Spinal cord (tissue), 10 donors: ENCODE measurements around the gene NDUFA3. TPM values are rescaled to one million over a fixed set of nuclear protein-coding genes. Genes with fewer than 3 reads are reported as not detected.

Source experiments
- DNase-seq, 6 donors: peaks; one replicate each; pipeline versions ENCODE4 v3.0.0 to v3.0.0-alpha.2; 2013 to 2015; ENCODE audit warnings: low spot score in 6 of 6, low read depth in 4 of 6
- H3K27ac ChIP-seq: one replicate; pipeline ENCODE4 v1.5.1; 2013; ENCODE audit warnings: low read depth, low read length, control low read depth
- H3K27me3 ChIP-seq: one replicate; pipeline ENCODE4 v1.6.1; 2013; ENCODE audit warnings: low read length; ENCODE audit not compliant: control insufficient read depth, insufficient read depth
- H3K36me3 ChIP-seq: one replicate; pipeline ENCODE4 v1.6.1; 2013; ENCODE audit warnings: low read length; ENCODE audit not compliant: control insufficient read depth, insufficient read depth
- H3K4me1 ChIP-seq: one replicate; pipeline ENCODE4 v1.6.1; 2013; ENCODE audit warnings: low read length; ENCODE audit not compliant: control insufficient read depth, insufficient read depth
- H3K4me3 ChIP-seq: one replicate; pipeline ENCODE4 v1.5.1; 2013; ENCODE audit warnings: low read depth, low read length, control low read depth
- H3K9me3 ChIP-seq: one replicate; pipeline ENCODE4 v1.6.1; 2013; ENCODE audit warnings: low read length; ENCODE audit not compliant: control insufficient read depth, insufficient read depth
- WGBS: methylation state at CpG from one replicate; pipeline ENCODE4 v1.1.5; 2013; ENCODE audit warnings: missing lambda C conversion rate; ENCODE audit not compliant: insufficient coverage; 5-methylcytosine and 5-hydroxymethylcytosine counted together
- long read RNA-seq, 4 donors: transcript quantifications; one replicate each; lab custom pipeline, GENCODE V29; 2026
- polyA plus RNA-seq, 2 donors: library from polyadenylated mRNA; unstranded; fragments of 120-200 nt; gene quantifications; one replicate each; pipeline ENCODE4 v1.2.1, GENCODE V29; 2013; ENCODE audit not compliant: insufficient read length in 2 of 2
- total RNA-seq, 2 donors: library from RNA; depleted of rRNA in 1 of 2; stranded (reverse); fragments of 120-200 nt in 1 of 2; fragments of >200 nt in 1 of 2; gene quantifications; one replicate each; pipeline versions ENCODE4 v1.2.3 to v1.2.4, GENCODE V29; 2013 to 2014
- donor health status: healthy.

NDUFA3 gene
- total RNA-seq, result 100 to 1,000 TPM in 1 of 2 donors, 1 to 10 TPM in 1; 8.4 to 277 TPM
- polyA plus RNA-seq, result 100 to 1,000 TPM; 203 to 241 TPM
- long read RNA-seq, donor 1, transcript NDUFA3-214 (4 exons, 963 nt), result major isoform, 166 of 229 reads
- long read RNA-seq, donor 1, transcript NDUFA3-213 (3 exons, 541 nt), result minor isoform, 48 of 229 reads
- long read RNA-seq, donor 1, partial matches to known transcripts, result 8 of 229 reads
- long read RNA-seq, donor 1, other reads (novel, unspliced or antisense), result 0 of 229 reads
- long read RNA-seq, donor 2, transcript NDUFA3-213 (3 exons, 541 nt), result minor isoform, 18 of 93 reads
- long read RNA-seq, donor 2, transcript NDUFA3-214 (4 exons, 963 nt), result major isoform, 73 of 93 reads
- long read RNA-seq, donor 2, partial matches to known transcripts, result 0 of 93 reads
- long read RNA-seq, donor 2, other reads (novel, unspliced or antisense), result 0 of 93 reads
- long read RNA-seq, donor 3, transcript NDUFA3-214 (4 exons, 963 nt), result major isoform, 108 of 124 reads
- long read RNA-seq, donor 3, transcript NDUFA3-213 (3 exons, 541 nt), result minor isoform, 9 of 124 reads
- long read RNA-seq, donor 3, partial matches to known transcripts, result 5 of 124 reads
- long read RNA-seq, donor 3, other reads (novel, unspliced or antisense), result 0 of 124 reads
- long read RNA-seq, donor 4, transcript NDUFA3-213 (3 exons, 541 nt), result minor isoform, 18 of 141 reads
- long read RNA-seq, donor 4, transcript NDUFA3-214 (4 exons, 963 nt), result major isoform, 100 of 141 reads
- long read RNA-seq, donor 4, partial matches to known transcripts, result 6 of 141 reads
- long read RNA-seq, donor 4, other reads (novel, unspliced or antisense), result 5 of 141 reads

DNA sequence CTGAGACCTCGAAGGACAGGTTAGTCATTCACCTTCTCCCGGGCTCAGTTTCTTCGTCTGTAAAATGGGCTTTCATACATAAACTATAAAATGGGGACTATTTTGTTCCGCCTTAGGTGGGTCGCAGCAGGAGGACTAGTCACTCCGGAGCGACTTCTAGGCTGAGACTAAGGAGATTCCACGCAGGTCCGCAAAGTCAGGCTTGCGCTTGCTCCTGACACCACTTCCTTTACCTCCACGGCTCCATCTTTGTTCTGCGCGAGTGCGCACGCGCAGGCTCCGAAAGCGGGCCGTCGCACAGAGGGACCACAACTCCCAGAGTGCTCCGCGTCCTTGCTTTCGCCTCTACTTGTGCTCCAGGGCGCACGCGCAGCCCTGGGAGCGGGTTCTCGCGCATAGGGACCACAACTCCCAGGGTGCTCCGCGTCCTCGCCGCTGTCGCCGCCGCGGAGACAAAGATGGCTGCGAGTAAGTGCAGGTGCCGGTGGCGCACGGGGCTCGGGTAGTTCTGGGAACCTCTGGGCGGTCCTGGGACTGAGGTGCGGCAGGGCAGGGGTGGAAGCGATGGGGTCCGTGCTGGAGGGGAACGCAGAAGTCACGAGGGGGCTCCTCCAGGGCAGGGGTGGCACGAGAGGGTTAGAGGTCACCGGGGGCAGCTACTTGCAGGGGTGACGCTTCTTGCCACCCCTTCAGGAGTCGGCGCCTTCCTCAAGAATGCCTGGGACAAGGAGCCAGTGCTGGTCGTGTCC, at the start of gene NDUFA3:
Gene NDUFA3, plus strand, starts transcription at position 435 of the 749 bp plus-strand sequence. Its CDS starts 24 bp downstream, at position 459.
- peaks cover 18% of the 10 kb centered on the region for H3K4me1 ChIP-seq
- peak; percentile 94 to 100 (median 97) for DNase-seq
- WGBS, result under 1% methylated on average over 51 of the region's 54 CpGs
- H3K4me3 ChIP-seq, result peak within 1 kb of the TSS; percentile 87
- H3K9me3 ChIP-seq, result no peaks in the 10 kb centered on the region
- no peak within 1 kb of the TSS for H3K27ac ChIP-seq
- H3K27me3 ChIP-seq, result peaks cover 2% of the 10 kb centered on the region
- H3K36me3 ChIP-seq, result peaks cover 33% of the 10 kb centered on the region

DNA sequence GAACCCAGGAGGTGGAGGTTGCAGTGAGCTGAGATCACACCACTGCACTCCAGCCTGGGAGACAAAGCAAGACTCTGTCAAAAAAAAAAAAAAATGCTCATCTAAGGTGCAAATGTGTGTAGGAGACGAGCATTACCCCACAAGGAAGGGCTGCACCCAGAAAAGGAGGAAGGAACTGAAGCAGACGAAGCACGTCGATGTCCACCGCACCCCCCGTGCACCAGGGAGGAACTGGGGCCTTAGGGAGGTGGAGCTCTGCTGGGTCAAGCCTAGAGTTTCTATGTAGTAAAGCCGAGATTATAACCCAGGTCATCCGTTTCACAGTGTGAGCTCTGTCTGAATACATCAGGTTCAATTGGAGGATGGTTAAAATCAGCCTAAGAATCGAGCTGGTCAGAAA, 40.0 kb upstream of the NDUFA3 start:
- DNase-seq, result no peak
- Histone ChIP-seq H3K27ac (no peak overlapping the region), H3K36me3 (no peaks in the 10 kb centered on the region), H3K9me3 (no peaks in the 10 kb centered on the region), H3K27me3 (no peaks in the 10 kb centered on the region), H3K4me1 (no peaks in the 10 kb centered on the region), H3K4me3 (no peak overlapping the region)
- WGBS, result 75% methylated on average over 9 of the region's 9 CpGs

GRCh38 chr19:54063350-54064116, 39.1 kb upstream of the NDUFA3 start, which contains the start of gene VSTM1:
TSS of gene VSTM1 (minus strand) at chr19:54063897. CDS start at chr19:54063777, 120 bp downstream.
- WGBS, result 77% methylated on average over 22 of the region's 34 CpGs
- H3K27ac ChIP-seq, result no peak within 1 kb of the TSS
- no peaks in the 10 kb centered on the region for H3K9me3 ChIP-seq
- H3K36me3 ChIP-seq, result no peaks in the 10 kb centered on the region
- H3K27me3 ChIP-seq, result no peaks in the 10 kb centered on the region
- no peak for DNase-seq
- H3K4me3 ChIP-seq, result no peak within 1 kb of the TSS
- H3K4me1 ChIP-seq, result no peaks in the 10 kb centered on the region

DNA sequence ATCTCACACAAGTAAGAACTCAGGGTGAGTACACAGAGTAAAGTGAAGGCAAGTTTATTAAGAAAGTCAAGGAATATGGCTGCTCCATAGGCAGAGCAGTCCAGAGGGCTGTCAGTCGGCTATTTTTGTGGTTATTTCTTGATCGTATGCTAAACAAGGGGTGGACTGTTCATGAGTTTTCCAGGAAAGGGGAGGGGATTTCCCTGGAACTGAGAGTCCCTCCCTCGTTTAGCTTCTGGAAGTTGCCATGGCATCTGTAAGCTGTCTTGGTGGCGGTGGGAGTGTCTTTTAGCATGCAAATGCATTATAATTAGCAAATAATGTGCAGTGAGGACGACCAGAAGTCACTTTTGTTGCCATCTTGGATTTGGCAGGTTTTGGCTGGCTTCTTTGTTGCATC, 33.2 kb upstream of the NDUFA3 start:
- Histone ChIP-seq H3K27ac (no peak overlapping the region), H3K4me3 (no peak overlapping the region), H3K27me3 (no peaks in the 10 kb centered on the region), H3K9me3 (no peaks in the 10 kb centered on the region), H3K4me1 (no peaks in the 10 kb centered on the region), H3K36me3 (no peaks in the 10 kb centered on the region)
- DNase-seq, result no peak
- 54% methylated on average over 5 of the region's 5 CpGs for WGBS

GRCh38 chr19:54073829-54074228, 28.8 kb upstream of the NDUFA3 start:
- Histone ChIP-seq H3K36me3 (no peaks in the 10 kb centered on the region), H3K4me1 (no peaks in the 10 kb centered on the region), H3K4me3 (no peak overlapping the region), H3K27ac (no peak overlapping the region), H3K9me3 (no peaks in the 10 kb centered on the region), H3K27me3 (no peaks in the 10 kb centered on the region)
- DNase-seq, result no peak
- 93% methylated on average over 9 of the region's 10 CpGs for WGBS

- 43% methylated on average over 5 of the region's 9 CpGs for WGBS
- Histone ChIP-seq H3K27me3 (no peaks in the 10 kb centered on the region), H3K9me3 (no peaks in the 10 kb centered on the region), H3K36me3 (no peaks in the 10 kb centered on the region), H3K4me1 (no peaks in the 10 kb centered on the region), H3K4me3 (no peak overlapping the region), H3K27ac (no peak overlapping the region)
- DNase-seq, result no peak
Measured at GRCh38 chr19:54074851-54075250, 27.8 kb upstream of the NDUFA3 start.

DNA sequence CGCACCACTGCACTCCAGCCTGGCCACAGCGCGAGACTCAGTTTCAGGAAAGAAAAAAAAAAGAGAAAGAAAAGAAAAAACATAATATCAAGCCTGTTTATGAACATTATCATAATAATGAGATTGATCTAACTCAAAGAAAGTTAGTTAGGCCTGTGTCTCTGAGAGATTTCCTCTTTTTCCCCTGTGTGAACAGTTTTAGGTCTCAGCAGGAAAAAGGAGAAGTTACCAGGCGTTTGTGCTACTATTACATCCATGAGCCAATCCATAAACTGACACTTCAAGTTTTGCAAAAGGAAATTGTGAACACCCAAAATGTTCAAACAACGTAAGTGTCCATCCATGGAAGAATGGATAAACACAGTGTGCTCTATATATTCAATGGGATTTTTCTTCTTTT, 25.3 kb upstream of the NDUFA3 start:
- no peaks in the 10 kb centered on the region for H3K4me1 ChIP-seq
- H3K36me3 ChIP-seq, result no peaks in the 10 kb centered on the region
- H3K9me3 ChIP-seq, result peaks cover 3% of the 10 kb centered on the region
- no peak overlapping the region for H3K4me3 ChIP-seq
- no peak for DNase-seq
- no peaks in the 10 kb centered on the region for H3K27me3 ChIP-seq
- WGBS, result no CpG with 5 or more reads among the region's 5 CpGs
- H3K27ac ChIP-seq, result no peak overlapping the region

GRCh38 chr19:54081032-54081431, 21.6 kb upstream of the NDUFA3 start, which contains the start of gene TARM1:
TSS of gene TARM1 (minus strand) at chr19:54081365. CDS start at chr19:54081340, 25 bp downstream.
- no peak for DNase-seq
- H3K4me1 ChIP-seq, result no peaks in the 10 kb centered on the region
- H3K36me3 ChIP-seq, result no peaks in the 10 kb centered on the region
- H3K27ac ChIP-seq, result no peak within 1 kb of the TSS
- WGBS, result 84% methylated on average over 3 of the region's 7 CpGs
- H3K4me3 ChIP-seq, result no peak within 1 kb of the TSS
- peaks cover 3% of the 10 kb centered on the region for H3K9me3 ChIP-seq
- no peaks in the 10 kb centered on the region for H3K27me3 ChIP-seq

- H3K36me3 ChIP-seq, result no peaks in the 10 kb centered on the region
- no peak for DNase-seq
- H3K9me3 ChIP-seq, result peaks cover 3% of the 10 kb centered on the region
- H3K4me3 ChIP-seq, result no peak overlapping the region
- H3K27ac ChIP-seq, result no peak overlapping the region
- no peaks in the 10 kb centered on the region for H3K27me3 ChIP-seq
- WGBS, result 84% methylated on average over 3 of the region's 3 CpGs
- no peaks in the 10 kb centered on the region for H3K4me1 ChIP-seq
Measured at GRCh38 chr19:54084410-54084809, 18.2 kb upstream of the NDUFA3 start.
